ENCODE results near the gene MEOX2. TPM values are rescaled to one million over a fixed set of nuclear protein-coding genes. Genes with fewer than 3 reads are reported as not detected.

The MEOX2 gene
- total RNA-seq, 1 experiment from 2014 or later, result not detected

DNA sequence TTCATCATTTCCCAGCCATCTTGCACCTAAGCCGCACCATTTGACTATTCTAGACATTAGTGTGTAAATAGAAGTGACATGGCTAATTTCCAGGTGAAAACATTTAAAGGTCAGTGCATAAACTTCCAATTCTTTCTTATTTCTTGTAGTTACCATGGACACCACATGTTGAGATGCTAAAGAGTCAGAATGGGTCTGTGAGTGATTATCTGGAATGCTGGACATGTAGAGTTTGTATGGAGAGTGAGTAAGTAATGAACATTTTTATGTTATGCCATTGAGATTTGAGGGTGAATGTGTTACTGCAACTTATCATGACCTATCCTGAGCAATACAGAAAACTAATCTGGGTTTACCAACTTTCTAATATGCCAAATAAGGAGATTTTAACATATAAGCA, 60.4 kb downstream of the MEOX2 start:
- no peak for DNase-seq
- H2BK5ac ChIP-seq (ENCODE audit: insufficient read length, low read length), result no peak overlapping the region
- H3K79me2 ChIP-seq (ENCODE audit: insufficient read depth, low read length), result no peaks in the 10 kb centered on the region
- no peak overlapping the region for H3K23ac ChIP-seq (ENCODE audit: insufficient read length, low read depth, low read length)
- H3K27ac ChIP-seq (ENCODE audit: insufficient read length, low read depth, low read length), result no peak overlapping the region
- H3K14ac ChIP-seq (ENCODE audit: insufficient read depth, low read length), result no peak overlapping the region
- no peak overlapping the region for H2AK5ac ChIP-seq (ENCODE audit: insufficient read length, low read length)
- no peak overlapping the region for H3K18ac ChIP-seq (ENCODE audit: insufficient read length, low read depth, low read length)
- Mint-ChIP-seq H3K9me3 (no peaks in the 10 kb centered on the region), H3K27me3 (ENCODE audit: low read depth) (no peaks in the 10 kb centered on the region), H3K4me3 (no peak overlapping the region), H3K36me3 (ENCODE audit: insufficient read depth in 1 of 3, low read depth in 3 of 3) (no peaks in the 10 kb centered on the region), H3K27ac (no peak overlapping the region), H3K4me1 (no peaks in the 10 kb centered on the region)
- no peaks in the 10 kb centered on the region for H3K9me3 ChIP-seq (ENCODE audit: control insufficient read depth, low read depth, low read length)
- H3K9ac ChIP-seq (ENCODE audit: extremely low read depth, insufficient read length, low read length), result no peak overlapping the region
- no peak overlapping the region for H3K4ac ChIP-seq (ENCODE audit: low read depth, low read length)
- TF ChIP-seq CTCF (conservative IDR thresholded peaks at IDR 0.05), result no peak
- H3T11ph ChIP-seq (ENCODE audit: low read length), result no peak overlapping the region
- no peak overlapping the region for H2BK20ac ChIP-seq (ENCODE audit: low read depth, low read length, poor library complexity, severe bottlenecking)
- no peak overlapping the region for H4K91ac ChIP-seq (ENCODE audit: insufficient read length, low read depth, low read length)
- H2BK15ac ChIP-seq (ENCODE audit: low read depth, low read length), result no peak overlapping the region
- H3K4me1 ChIP-seq (ENCODE audit: insufficient read depth, low read length), result no peaks in the 10 kb centered on the region
- no peaks in the 10 kb centered on the region for H3K79me1 ChIP-seq (ENCODE audit: insufficient read depth, low read depth, low read length, poor library complexity, severe bottlenecking)
- H2BK12ac ChIP-seq (ENCODE audit: insufficient read length, low read depth, low read length), result no peak overlapping the region
- no peak overlapping the region for H3K4me2 ChIP-seq (ENCODE audit: insufficient read depth, insufficient read length, low read length)
- H3K23me2 ChIP-seq (ENCODE audit: insufficient read length, low read depth, low read length, poor library complexity, severe bottlenecking), result no peaks in the 10 kb centered on the region
- no peak overlapping the region for H4K5ac ChIP-seq (ENCODE audit: insufficient read length, low read depth, low read length)
- no peaks in the 10 kb centered on the region for H4K20me1 ChIP-seq (ENCODE audit: control insufficient read depth, insufficient read depth, insufficient read length)
- no peaks in the 10 kb centered on the region for H3K27me3 ChIP-seq (ENCODE audit: insufficient read depth, low read length)
- no peak overlapping the region for H3K56ac ChIP-seq (ENCODE audit: insufficient read length, low read depth, low read length)
- no CpG with 5 or more reads among the region's 1 CpG for WGBS (ENCODE audit: extremely low coverage, insufficient read length, low lambda C conversion rate)
- H2BK120ac ChIP-seq (ENCODE audit: low read depth, low read length, poor library complexity, severe bottlenecking), result no peak overlapping the region
- H2AFZ ChIP-seq (ENCODE audit: low read length), result no peak overlapping the region
- no peak overlapping the region for H4K8ac ChIP-seq (replicated peaks; ENCODE audit: insufficient read length, low read depth, low read length)
